ENCODE data around the gene TMEM225B.
"Not testable (repeated sequence)": the region's sequence is repeated elsewhere in the genome, so short reads cannot be mapped to it uniquely, and the experiment has no call there.

Gene TMEM225B

DNA sequence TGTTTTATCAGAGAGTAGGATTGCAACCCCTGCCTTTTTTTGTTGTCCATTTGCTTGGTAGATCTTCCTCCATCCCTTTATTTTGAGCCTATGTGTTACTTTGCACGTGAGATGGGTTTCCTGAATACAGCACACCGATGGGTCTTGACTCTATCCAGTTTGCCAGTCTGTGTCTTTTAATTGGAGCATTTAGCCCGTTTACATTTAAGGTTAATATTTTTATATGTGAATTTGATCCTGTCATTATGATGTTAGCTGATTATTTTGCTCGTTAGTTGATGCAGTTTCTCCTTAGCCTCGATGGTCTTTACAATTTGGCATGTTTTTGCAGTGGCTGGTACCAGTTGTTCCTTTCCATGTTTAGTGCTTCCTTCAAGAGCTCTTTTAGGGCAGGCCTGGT, 59.8 kb downstream of the TMEM225B start:
- not testable (repeated sequence) for DNase-seq (ENCODE audit: low read depth)

Measured in activated gamma-delta T cell treated with anti-CD3 and anti-CD28 coated beads, Interleukin-2, amount 50 U/mL, for 16 hours (primary cell).